Measurements from ENCODE around the gene ALDH3A2.

ALDH3A2 gene

GRCh38 chr17:19647697-19648474 lies 665 bp upstream of the ALDH3A2 start:
- DNase-seq (ENCODE audit: low read depth, low spot score), result peak; percentile 76
- peak overlapping the region; percentile 79 for H3K4me3 ChIP-seq (ENCODE audit: low read depth, low read length)
- TF ChIP-seq, protein P1, sequence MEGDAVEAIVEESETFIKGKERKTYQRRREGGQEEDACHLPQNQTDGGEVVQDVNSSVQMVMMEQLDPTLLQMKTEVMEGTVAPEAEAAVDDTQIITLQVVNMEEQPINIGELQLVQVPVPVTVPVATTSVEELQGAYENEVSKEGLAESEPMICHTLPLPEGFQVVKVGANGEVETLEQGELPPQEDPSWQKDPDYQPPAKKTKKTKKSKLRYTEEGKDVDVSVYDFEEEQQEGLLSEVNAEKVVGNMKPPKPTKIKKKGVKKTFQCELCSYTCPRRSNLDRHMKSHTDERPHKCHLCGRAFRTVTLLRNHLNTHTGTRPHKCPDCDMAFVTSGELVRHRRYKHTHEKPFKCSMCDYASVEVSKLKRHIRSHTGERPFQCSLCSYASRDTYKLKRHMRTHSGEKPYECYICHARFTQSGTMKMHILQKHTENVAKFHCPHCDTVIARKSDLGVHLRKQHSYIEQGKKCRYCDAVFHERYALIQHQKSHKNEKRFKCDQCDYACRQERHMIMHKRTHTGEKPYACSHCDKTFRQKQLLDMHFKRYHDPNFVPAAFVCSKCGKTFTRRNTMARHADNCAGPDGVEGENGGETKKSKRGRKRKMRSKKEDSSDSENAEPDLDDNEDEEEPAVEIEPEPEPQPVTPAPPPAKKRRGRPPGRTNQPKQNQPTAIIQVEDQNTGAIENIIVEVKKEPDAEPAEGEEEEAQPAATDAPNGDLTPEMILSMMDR (IDR thresholded peaks at IDR 0.05; ENCODE audit: low read depth, low read length), result no peak
- in situ Hi-C loops (cut with HindIII; ENCODE audit: low sequenced_read_pairs), result no loop called here

- in situ Hi-C loops (cut with HindIII; ENCODE audit: low sequenced_read_pairs), result no loop called here
- peak overlapping the region; percentile 79 for H3K4me3 ChIP-seq (ENCODE audit: low read depth, low read length)
- DNase-seq (ENCODE audit: low read depth, low spot score), result no peak
- TF ChIP-seq, protein P1 (IDR thresholded peaks at IDR 0.05; ENCODE audit: low read depth, low read length), result no peak
Observed at GRCh38 chr17:19649274-19649541, 657 bp downstream of the ALDH3A2 start.

GRCh38 chr17:19650826-19651225 lies 2.3 kb downstream of the ALDH3A2 start:
- TF ChIP-seq, protein P1 (IDR thresholded peaks at IDR 0.05; ENCODE audit: low read depth, low read length), result no peak
- peak; percentile 35 for DNase-seq (ENCODE audit: low read depth, low spot score)
- in situ Hi-C loops (cut with HindIII; ENCODE audit: low sequenced_read_pairs), result no loop called here
- H3K4me3 ChIP-seq (ENCODE audit: low read depth, low read length), result no peak overlapping the region

DNA sequence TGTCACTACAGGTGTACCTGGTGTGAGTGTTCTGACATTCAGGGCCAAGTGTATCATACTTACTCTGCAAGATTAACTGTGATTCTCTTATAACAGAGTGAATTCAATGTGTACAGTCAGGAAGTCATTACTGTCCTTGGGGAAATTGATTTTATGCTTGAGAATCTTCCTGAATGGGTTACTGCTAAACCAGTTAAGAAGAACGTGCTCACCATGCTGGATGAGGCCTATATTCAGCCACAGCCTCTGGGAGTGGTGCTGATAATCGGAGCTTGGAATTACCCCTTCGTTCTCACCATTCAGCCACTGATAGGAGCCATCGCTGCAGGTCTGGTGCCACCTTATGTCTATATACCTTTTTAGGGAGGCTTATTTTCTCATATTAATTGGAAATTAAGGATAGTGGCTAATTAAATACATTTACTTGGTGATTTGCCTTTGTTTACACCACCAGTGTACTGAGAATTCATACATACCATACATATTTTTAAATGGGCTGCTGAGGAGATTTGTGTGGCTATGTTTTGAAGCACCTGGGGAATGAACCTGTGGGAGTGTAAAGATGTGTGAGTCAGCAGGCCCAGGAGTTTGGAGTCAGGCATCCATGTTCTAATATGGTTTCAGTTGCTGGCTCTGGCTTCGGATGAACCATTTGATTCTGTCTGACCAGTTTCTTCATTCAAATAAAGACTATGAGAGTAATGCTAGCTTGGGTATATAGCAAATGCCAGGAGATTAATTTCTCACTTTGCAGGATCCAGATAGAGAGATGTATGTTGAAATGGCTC lies 3.1 kb downstream of the ALDH3A2 start:
- TF ChIP-seq, protein P1 (IDR thresholded peaks at IDR 0.05; ENCODE audit: low read depth, low read length), result no peak
- H3K4me3 ChIP-seq (ENCODE audit: low read depth, low read length), result no peak overlapping the region
- no peak for DNase-seq (ENCODE audit: low read depth, low spot score)
- in situ Hi-C loops (cut with HindIII; ENCODE audit: low sequenced_read_pairs), result no loop called here

- TF ChIP-seq, protein P1 (IDR thresholded peaks at IDR 0.05; ENCODE audit: low read depth, low read length), result no peak
- in situ Hi-C loops (cut with HindIII; ENCODE audit: low sequenced_read_pairs), result no loop called here
- no peak for DNase-seq (ENCODE audit: low read depth, low spot score)
- no peak overlapping the region for H3K4me3 ChIP-seq (ENCODE audit: low read depth, low read length)
Observed at GRCh38 chr17:19652595-19652994, 4.0 kb downstream of the ALDH3A2 start.

GRCh38 chr17:19654342-19654886 lies 5.9 kb downstream of the ALDH3A2 start:
- TF ChIP-seq, protein P1 (IDR thresholded peaks at IDR 0.05; ENCODE audit: low read depth, low read length), result no peak
- in situ Hi-C loops (cut with HindIII; ENCODE audit: low sequenced_read_pairs), result no loop called here
- DNase-seq (ENCODE audit: low read depth, low spot score), result no peak
- no peak overlapping the region for H3K4me3 ChIP-seq (ENCODE audit: low read depth, low read length)

All from astrocyte of the spinal cord (primary cell).